GM18951 (cell line): ENCODE measurements around the gene TTC6.
"Not testable (repeated sequence)": the region's sequence is repeated elsewhere in the genome, so short reads cannot be mapped to it uniquely, and the experiment has no call there.

Source experiments
- POLR2A ChIP-seq: IDR thresholded peaks from 4 replicates; pipeline ENCODE4 v1.6.1; 2011; ENCODE audit warnings: mild to moderate bottlenecking; ENCODE audit not compliant: insufficient read length, insufficient read depth; ENCODE audit errors: extremely low read depth
- in situ Hi-C: fragments of 300-500 bp; cut with MboI; formaldehyde crosslinking; loops from one replicate; pipeline ENCODE4 v1.12.0; 2022; ENCODE audit warnings: low sequenced_read_pairs, mixed read lengths, inconsistent platforms; ENCODE audit not compliant: unreplicated experiment

The TTC6 gene

GRCh38 chr14:37594971-37595808 is at the start of gene TTC6, which contains the start of gene FOXA1:
Gene TTC6 (plus strand): TSS chr14:37595629. CDS start chr14:37622065, 26,436 bp downstream.
Gene FOXA1 (minus strand): TSS chr14:37595249. CDS start chr14:37594972, 277 bp downstream.
- in situ Hi-C loops: no loop called here
- TF ChIP-seq POLR2A: no peak

- TF ChIP-seq POLR2A: no peak
- in situ Hi-C loops: no loop called here
Observed at GRCh38 chr14:37546621-37547447, 48.6 kb upstream of the TTC6 start.

GRCh38 chr14:37550511-37550910 is 44.9 kb upstream of the TTC6 start:
- no peak for TF ChIP-seq POLR2A
- in situ Hi-C loops: no loop called here

GRCh38 chr14:37551119-37551518 is 44.3 kb upstream of the TTC6 start:
- in situ Hi-C loops: no loop called here
- TF ChIP-seq POLR2A: no peak

- in situ Hi-C loops: no loop called here
Observed at GRCh38 chr14:37553935-37554550, 41.4 kb upstream of the TTC6 start.

GRCh38 chr14:37555596-37555995 is 39.8 kb upstream of the TTC6 start:
- in situ Hi-C loops: not testable (repeated sequence)

More at GRCh38 chr14:37553935-37554550, 41.4 kb upstream of the TTC6 start:
- TF ChIP-seq POLR2A: no peak

- in situ Hi-C loops: no loop called here
- no peak for TF ChIP-seq POLR2A
Observed at GRCh38 chr14:37558740-37559139, 36.7 kb upstream of the TTC6 start.

- in situ Hi-C loops: no loop called here
- no peak for TF ChIP-seq POLR2A
Observed at GRCh38 chr14:37559386-37559785, 36.0 kb upstream of the TTC6 start.

- in situ Hi-C loops: no loop called here
- no peak for TF ChIP-seq POLR2A
Observed at GRCh38 chr14:37563189-37563588, 32.2 kb upstream of the TTC6 start.

- TF ChIP-seq POLR2A: no peak
- in situ Hi-C loops: no loop called here
Observed at GRCh38 chr14:37565550-37565949, 29.9 kb upstream of the TTC6 start.

- in situ Hi-C loops: no loop called here
- no peak for TF ChIP-seq POLR2A
Observed at GRCh38 chr14:37566811-37567371, 28.5 kb upstream of the TTC6 start.

- in situ Hi-C loops: no loop called here
- no peak for TF ChIP-seq POLR2A
Observed at GRCh38 chr14:37569729-37570128, 25.7 kb upstream of the TTC6 start.

- no peak for TF ChIP-seq POLR2A
- in situ Hi-C loops: no loop called here
Observed at GRCh38 chr14:37571391-37571790, 24.0 kb upstream of the TTC6 start.
